Measurements from ENCODE around the gene FAM72B. TPM values are rescaled to one million over a fixed set of nuclear protein-coding genes. Genes with fewer than 3 reads are reported as not detected.

FAM72B gene
- total RNA-seq: 8.7 and 10.2 TPM in 2 replicates

GRCh38 chr1:121184290-121185127 is at the start of gene FAM72B, which contains the start of gene SRGAP2C:
FAM72B (minus strand) TSS chr1:121184340; CDS start chr1:121183489, 851 bp downstream.
SRGAP2C (plus strand) TSS chr1:121184975; CDS start chr1:121187447, 2,472 bp downstream.

Other genes with a start within 250 kb of the FAM72B start
- gene SRGAP2C, start 635 bp upstream of the FAM72B start, total RNA-seq: 36.9 and 77.5 TPM in 2 replicates